Sigmoid colon (tissue), 7 donors: ENCODE measurements around the gene ZNF613. TPM values are rescaled to one million over a fixed set of nuclear protein-coding genes. Genes with fewer than 3 reads are reported as not detected.
"Not testable (repeated sequence)": the region's sequence is repeated elsewhere in the genome, so short reads cannot be mapped to it uniquely, and the experiment has no call there.

Experiments used
- DNase-seq: peaks from one replicate; pipeline ENCODE4 v3.0.0-alpha.2; 2019
- H3K27ac ChIP-seq, 4 donors: fragments of 200-600 bp; sonication (generic); one replicate each; pipeline ENCODE4 v1.5.1; 2016 to 2019; ENCODE audit warnings: mild to moderate bottlenecking in 1 of 4
- H3K27me3 ChIP-seq, 3 donors: fragments of 200-600 bp; sonication (generic); one replicate each; pipeline ENCODE4 v1.5.1; 2019; ENCODE audit warnings: mild to moderate bottlenecking in 1 of 3
- H3K36me3 ChIP-seq, 4 donors: fragments of 200-600 bp; sonication (generic); one replicate each; pipeline ENCODE4 v1.5.1; 2016 to 2019
- H3K4me1 ChIP-seq, 4 donors: fragments of 200-600 bp; sonication (generic); one replicate each; pipeline ENCODE4 v1.5.1; 2017 to 2019
- H3K4me3 ChIP-seq, 4 donors: fragments of 200-600 bp; sonication (generic); one replicate each; pipeline ENCODE4 v1.5.1; 2017 to 2019; ENCODE audit warnings: mild to moderate bottlenecking in 2 of 4, moderate library complexity in 1 of 4
- H3K9me3 ChIP-seq, 4 donors: fragments of 200-600 bp in 3 of 4; sonication (generic) in 3 of 4; one replicate each; pipeline versions ENCODE4 v1.5.1 to v1.6.1; 2013 to 2019
- EP300 ChIP-seq, 4 donors: sonication (generic); formaldehyde crosslinking; IDR thresholded peaks; one replicate each; pipeline ENCODE4 v1.6.1; 2017; ENCODE audit warnings: antibody characterized with exemption in 4 of 4
- POLR2A ChIP-seq, 2 donors: fragments of 450-650 bp; IDR thresholded peaks; one replicate each; pipeline ENCODE4 v1.6.1; 2016; ENCODE audit warnings: antibody characterized with exemption in 2 of 2, mild to moderate bottlenecking in 2 of 2, moderate library complexity in 2 of 2
- POLR2AphosphoS5 ChIP-seq, 4 donors: sonication (generic); formaldehyde crosslinking; IDR thresholded peaks; one replicate each; pipeline ENCODE4 v1.6.1; 2017; ENCODE audit warnings: antibody characterized with exemption in 4 of 4
- WGBS, 2 donors: extraction: QIAGEN DNeasy Blood & Tissue Kit; methylation state at CpG; one replicate each; pipeline ENCODE4 v1.1.7; 2013; 5-methylcytosine and 5-hydroxymethylcytosine counted together
- intact Hi-C: fragments of 100-400 bp; cut with DNase I; formaldehyde crosslinking; loops from one replicate; pipeline ENCODE4 v1.15.1; 2023
- polyA plus RNA-seq, 3 donors: library from polyadenylated mRNA; stranded (reverse); fragments of 200-250 nt; gene quantifications; one replicate each; pipeline ENCODE4 v1.2.3, GENCODE V29; 2013
- total RNA-seq, 4 donors: library from RNA; depleted of rRNA; stranded (reverse); fragments of >200 nt; gene quantifications; one replicate each; pipeline ENCODE4 v1.1.0, GENCODE V29; 2016
- TF ChIP-seq, protein P1 (sequence below), 4 experiments: fragments of 450-650 bp in 3 of 4; fragments of 200-600 bp in 1 of 4; IDR thresholded peaks; one replicate each; pipeline ENCODE4 v1.5.1; 2016 to 2019; ENCODE audit warnings: antibody characterized with exemption in 4 of 4, mild to moderate bottlenecking in 3 of 4, moderate library complexity in 2 of 4
- donor health status: healthy with polysubstance abuse.
- donor health status: Bipolar disorder and iron deficiency.
- donor health status: healthy.

The ZNF613 gene
- total and polyA plus RNA-seq, 7 donors: 2.4 to 8.1 (median 4.7) TPM

DNA sequence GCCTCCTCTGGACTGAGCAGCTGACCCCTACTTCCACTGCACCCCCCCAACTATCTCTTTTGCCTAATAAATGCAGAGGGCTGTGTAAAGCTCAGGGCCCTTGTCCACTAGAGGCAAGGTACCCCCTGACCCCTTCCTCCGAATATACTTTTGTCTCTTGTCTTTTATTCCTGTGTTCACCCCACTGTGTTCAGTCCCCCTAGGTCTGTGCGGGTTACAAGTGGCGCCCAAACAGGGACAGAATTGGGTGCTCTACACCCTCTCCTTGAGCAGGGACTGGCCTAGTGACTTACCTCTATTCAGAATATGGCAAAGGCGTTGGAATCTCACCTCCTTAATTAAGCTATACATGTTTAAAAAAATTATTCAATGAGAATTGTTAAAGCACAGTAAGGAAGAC is 44.4 kb downstream of the ZNF613 start:
- TF ChIP-seq EP300 (IDR thresholded peaks at IDR 0.05) (no peak), POLR2A (IDR thresholded peaks at IDR 0.05) (no peak), POLR2AphosphoS5 (IDR thresholded peaks at IDR 0.05) (no peak)
- TF ChIP-seq, protein P1, sequence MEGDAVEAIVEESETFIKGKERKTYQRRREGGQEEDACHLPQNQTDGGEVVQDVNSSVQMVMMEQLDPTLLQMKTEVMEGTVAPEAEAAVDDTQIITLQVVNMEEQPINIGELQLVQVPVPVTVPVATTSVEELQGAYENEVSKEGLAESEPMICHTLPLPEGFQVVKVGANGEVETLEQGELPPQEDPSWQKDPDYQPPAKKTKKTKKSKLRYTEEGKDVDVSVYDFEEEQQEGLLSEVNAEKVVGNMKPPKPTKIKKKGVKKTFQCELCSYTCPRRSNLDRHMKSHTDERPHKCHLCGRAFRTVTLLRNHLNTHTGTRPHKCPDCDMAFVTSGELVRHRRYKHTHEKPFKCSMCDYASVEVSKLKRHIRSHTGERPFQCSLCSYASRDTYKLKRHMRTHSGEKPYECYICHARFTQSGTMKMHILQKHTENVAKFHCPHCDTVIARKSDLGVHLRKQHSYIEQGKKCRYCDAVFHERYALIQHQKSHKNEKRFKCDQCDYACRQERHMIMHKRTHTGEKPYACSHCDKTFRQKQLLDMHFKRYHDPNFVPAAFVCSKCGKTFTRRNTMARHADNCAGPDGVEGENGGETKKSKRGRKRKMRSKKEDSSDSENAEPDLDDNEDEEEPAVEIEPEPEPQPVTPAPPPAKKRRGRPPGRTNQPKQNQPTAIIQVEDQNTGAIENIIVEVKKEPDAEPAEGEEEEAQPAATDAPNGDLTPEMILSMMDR (IDR thresholded peaks at IDR 0.05): no peak
- Histone ChIP-seq H3K27me3 (no peaks in the 10 kb centered on the region), H3K4me3 (no peak overlapping the region), H3K36me3 (peaks cover 63 to 87% (median 74%) of the 10 kb centered on the region in 4 donors), H3K9me3 (peaks cover 57 to 80% (median 72%) of the 10 kb centered on the region in 4 donors), H3K4me1 (no peaks in the 10 kb centered on the region), H3K27ac (no peak overlapping the region)
- DNase-seq: no peak
- WGBS, 2 donors: 97% methylated on average over 4 of the region's 4 CpGs
- intact Hi-C loops: no loop called here

DNA sequence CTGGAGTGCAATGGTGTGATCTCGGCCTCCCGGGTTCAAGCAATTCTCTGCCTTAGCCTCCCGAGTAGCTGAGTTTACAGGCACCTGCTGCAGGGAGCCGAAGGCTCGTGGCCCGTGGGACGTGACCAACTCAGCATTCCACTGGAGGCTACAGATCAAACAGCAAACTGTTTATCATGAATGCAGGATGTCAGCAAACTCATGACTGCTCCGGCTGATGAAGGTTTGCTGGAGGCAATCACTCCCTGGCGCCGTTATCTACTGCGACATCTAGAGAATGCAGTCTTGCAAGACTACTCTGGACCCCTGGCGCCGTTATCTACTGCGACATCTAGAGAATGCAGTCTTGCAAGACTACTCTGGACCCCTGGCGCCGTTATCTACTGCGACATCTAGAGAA is 48.5 kb downstream of the ZNF613 start:
- H3K36me3 ChIP-seq: peaks cover 38 to 61% (median 52%) of the 10 kb centered on the region in 4 donors
- H3K27ac ChIP-seq, DNase-seq, intact Hi-C loops, H3K4me1 ChIP-seq, H3K4me3 ChIP-seq, H3K27me3 ChIP-seq: not testable (repeated sequence)
- peaks cover 36 to 85% (median 58%) of the 10 kb centered on the region in 4 donors for H3K9me3 ChIP-seq
- 97 to 98% methylated on average over 17 of the region's 17 CpGs for WGBS, 2 donors

DNA sequence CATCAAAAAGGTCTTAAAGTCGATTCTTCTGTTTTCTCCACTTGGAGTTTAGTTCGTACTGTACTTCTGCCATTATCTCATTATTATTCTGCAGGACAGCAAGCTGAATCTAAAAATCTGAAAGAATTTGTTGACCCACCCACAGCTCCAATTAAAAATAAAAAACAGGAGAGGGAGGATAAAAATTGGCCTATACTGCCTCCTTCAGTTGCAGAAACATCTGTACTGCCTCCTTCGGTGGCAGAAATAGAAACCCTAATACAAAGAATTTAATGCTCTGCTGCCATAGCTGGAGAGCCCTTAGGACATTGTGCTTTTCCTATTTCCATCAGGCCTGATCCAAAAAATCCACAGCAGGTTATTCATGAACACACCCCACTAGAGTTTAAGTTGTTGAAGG is 49.6 kb downstream of the ZNF613 start:
- Histone ChIP-seq H3K27me3 (no peaks in the 10 kb centered on the region), H3K4me1 (no peaks in the 10 kb centered on the region), H3K4me3 (no peak overlapping the region), H3K27ac (no peak overlapping the region), H3K36me3 (peaks cover 27 to 55% (median 43%) of the 10 kb centered on the region in 4 donors), H3K9me3 (peaks cover 25 to 77% (median 50%) of the 10 kb centered on the region in 4 donors)
- no peak for DNase-seq
- intact Hi-C loops: no loop called here
- 97 to 98% methylated on average over 3 of the region's 3 CpGs for WGBS, 2 donors
- TF ChIP-seq, protein P1 (IDR thresholded peaks at IDR 0.05): no peak
- TF ChIP-seq POLR2A (IDR thresholded peaks at IDR 0.05) (no peak), EP300 (IDR thresholded peaks at IDR 0.05) (no peak), POLR2AphosphoS5 (IDR thresholded peaks at IDR 0.05) (no peak)

DNA sequence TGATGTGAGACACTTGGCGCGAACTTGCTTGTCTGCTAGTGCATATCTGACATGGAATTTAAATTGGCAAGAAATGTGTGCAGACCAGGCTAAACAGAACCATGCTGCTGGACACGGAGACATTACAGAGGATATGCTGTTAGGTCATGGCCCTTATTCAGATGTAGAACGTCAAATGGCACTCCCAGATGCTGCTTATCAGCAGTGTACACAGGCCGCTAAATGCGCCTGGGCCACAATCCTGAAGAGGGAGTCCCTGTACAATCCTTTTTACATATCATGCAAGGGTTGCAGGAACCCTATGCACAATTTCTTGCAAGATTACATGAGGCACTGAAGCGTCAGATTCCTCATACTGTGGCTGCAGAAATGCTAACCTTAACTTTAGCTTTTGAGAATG is 50.1 kb downstream of the ZNF613 start:
- H3K27me3 ChIP-seq: no peaks in the 10 kb centered on the region
- no peaks in the 10 kb centered on the region for H3K4me1 ChIP-seq
- WGBS, 2 donors: 85 to 93% methylated on average over 7 of the region's 7 CpGs
- intact Hi-C loops: no loop called here
- no peak overlapping the region for H3K4me3 ChIP-seq
- TF ChIP-seq POLR2A (IDR thresholded peaks at IDR 0.05) (no peak), EP300 (IDR thresholded peaks at IDR 0.05) (no peak), POLR2AphosphoS5 (IDR thresholded peaks at IDR 0.05) (no peak)
- TF ChIP-seq, protein P1 (IDR thresholded peaks at IDR 0.05): no peak
- peaks cover 22 to 51% (median 40%) of the 10 kb centered on the region in 4 donors for H3K36me3 ChIP-seq
- H3K27ac ChIP-seq: no peak overlapping the region
- H3K9me3 ChIP-seq: peaks cover 25 to 74% (median 45%) of the 10 kb centered on the region in 4 donors
- no peak for DNase-seq

DNA sequence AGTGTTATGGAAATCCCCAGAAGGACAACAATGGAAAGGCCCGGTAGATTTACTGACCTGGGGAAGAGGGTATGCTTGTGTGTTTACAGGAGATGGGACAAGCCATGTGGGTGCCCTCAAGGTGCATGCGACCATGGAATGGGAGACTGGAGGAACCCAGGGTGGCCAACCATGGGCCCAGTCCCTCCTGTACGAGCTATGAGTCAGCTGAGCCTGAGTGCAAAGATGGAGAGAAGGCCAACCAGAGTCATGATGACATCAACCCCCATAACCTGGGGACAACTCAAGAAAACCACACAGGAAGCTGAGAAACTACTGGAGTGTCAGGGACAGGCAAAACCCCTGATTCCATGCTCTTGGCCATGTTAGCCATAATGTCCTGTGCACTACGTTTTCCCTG is 51.6 kb downstream of the ZNF613 start:
- DNase-seq: no peak
- 96 to 98% methylated on average over 4 of the region's 4 CpGs for WGBS, 2 donors
- no peak overlapping the region for H3K4me3 ChIP-seq
- TF ChIP-seq POLR2AphosphoS5 (IDR thresholded peaks at IDR 0.05) (no peak), EP300 (IDR thresholded peaks at IDR 0.05) (no peak), POLR2A (IDR thresholded peaks at IDR 0.05) (no peak)
- TF ChIP-seq, protein P1 (IDR thresholded peaks at IDR 0.05): no peak
- intact Hi-C loops: no loop called here
- peaks cover 7 to 44% (median 24%) of the 10 kb centered on the region in 4 donors for H3K36me3 ChIP-seq
- peaks cover 13 to 61% (median 30%) of the 10 kb centered on the region in 4 donors for H3K9me3 ChIP-seq
- no peak overlapping the region for H3K27ac ChIP-seq
- no peaks in the 10 kb centered on the region for H3K4me1 ChIP-seq
- H3K27me3 ChIP-seq: no peaks in the 10 kb centered on the region
